ENCODE data around the gene MXD4.

The MXD4 gene

GRCh38 chr4:2261110-2261852 is 628 bp downstream of the MXD4 start:
- no peak for DNase-seq

GRCh38 chr4:2260344-2261109 is 1.4 kb downstream of the MXD4 start:
- DNase-seq, result no peak

- no peak for DNase-seq
Observed at GRCh38 chr4:2259541-2260343, 2.2 kb downstream of the MXD4 start.

DNA sequence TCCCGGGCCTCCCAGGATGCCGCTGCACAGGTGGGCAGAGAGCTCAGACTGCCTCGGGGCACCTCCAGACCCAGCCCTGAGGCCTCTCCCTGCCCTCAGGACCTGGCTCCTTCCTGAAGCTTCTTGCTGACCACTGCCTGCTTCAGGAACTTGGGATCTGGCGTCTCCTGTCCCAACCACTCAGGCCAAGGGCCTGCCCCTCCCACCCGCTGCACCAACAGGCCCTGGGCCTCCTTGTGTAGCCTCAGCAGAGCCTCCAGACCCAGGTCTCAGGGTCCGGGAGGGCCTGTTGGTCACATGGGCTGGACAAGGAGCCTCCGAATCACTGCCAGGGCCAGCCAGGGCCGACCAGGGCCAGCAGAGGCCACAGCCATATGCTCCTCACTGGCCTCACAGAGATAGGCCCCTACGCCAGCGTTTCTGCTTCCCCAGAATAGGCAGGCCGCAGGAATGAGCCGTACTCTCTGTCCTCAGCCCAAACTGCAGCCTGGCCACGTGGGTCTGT is 2.8 kb downstream of the MXD4 start:
- no peak for DNase-seq

GRCh38 chr4:2258091-2259035 is 3.5 kb downstream of the MXD4 start:
- no peak for DNase-seq

DNA sequence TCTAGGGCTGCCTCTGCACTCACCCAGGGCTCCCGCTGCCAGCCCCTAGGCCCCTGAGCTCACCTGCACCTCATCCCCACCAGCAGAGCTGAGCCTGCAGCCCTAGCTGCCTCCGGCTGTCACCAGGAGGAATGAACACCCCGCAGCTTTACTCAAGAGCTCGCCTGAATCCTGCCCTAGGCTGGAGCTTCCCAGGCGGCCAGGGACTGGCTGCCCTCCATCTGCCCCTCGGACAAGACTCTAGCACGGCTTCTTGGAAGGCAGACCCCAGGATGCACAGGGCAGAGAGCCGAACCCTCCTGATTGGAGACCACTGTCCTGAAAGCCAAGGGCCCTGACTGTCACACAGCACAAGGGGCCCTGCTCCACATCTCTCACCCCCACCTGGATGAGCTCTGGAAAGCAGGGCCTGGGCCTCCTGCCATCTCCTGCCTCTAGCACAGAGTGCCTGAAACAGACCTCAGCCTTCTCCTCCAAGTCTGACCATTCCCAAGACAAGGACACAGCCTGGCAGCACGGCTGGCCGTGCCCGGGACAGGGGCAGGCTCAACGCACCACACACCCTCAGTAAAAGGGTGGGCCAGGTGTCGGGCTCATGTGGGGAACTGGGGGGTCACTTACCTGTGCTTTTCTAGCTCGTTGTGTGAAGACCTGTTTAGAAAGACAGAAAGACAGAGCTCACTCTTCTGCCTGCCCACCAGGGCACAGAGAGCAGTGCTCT is 4.4 kb downstream of the MXD4 start:
- DNase-seq, result no peak

DNA sequence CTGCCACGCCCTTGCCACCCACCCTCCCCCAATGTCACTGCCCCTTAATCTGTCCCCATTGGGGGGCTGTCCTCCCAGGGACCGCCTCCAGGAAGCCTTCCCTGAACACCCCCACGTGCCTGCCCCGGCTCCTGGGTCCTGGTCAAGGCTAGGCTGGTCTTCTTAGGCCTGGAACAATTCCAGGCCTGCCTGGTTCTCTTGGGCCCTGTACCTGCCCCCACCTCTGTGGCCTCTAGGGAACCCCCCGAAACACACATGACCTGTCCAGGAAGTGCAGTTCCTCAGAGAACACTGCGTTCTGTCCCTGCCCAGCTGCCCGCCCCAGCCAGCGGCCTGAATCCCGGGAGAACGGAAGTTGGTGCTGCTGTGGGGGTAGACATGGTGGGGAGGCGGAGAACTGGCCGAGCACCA is 5.1 kb downstream of the MXD4 start:
- no peak for DNase-seq

DNA sequence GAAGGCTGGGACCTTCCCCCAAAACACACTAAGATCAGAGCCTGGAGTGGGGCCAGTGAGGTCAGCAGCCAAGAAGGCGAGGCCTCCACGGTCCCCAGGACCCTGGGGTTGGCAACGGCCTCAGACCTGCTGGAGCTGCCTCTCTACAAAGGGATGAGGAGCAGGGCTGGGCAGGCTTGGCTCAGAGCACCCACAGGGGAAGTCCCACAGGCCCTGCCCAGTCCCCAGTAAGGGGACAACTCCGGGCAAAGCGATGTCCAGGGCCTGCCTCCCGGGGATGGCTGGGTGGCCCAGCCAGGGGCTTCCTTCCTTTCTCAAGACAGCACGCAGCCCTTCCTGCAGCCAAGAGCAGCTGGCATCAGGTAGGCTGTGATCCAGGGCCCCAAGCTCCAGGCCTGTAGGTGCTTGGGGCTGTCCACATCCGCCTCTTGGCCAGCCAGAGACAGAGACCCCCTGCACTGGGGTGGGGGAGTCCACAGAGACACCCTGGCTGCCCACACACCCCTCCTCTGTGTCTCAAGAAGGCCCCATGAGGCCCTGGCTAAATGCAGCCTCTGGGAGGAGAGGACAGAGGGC is 5.7 kb downstream of the MXD4 start:
- no peak for DNase-seq

DNA sequence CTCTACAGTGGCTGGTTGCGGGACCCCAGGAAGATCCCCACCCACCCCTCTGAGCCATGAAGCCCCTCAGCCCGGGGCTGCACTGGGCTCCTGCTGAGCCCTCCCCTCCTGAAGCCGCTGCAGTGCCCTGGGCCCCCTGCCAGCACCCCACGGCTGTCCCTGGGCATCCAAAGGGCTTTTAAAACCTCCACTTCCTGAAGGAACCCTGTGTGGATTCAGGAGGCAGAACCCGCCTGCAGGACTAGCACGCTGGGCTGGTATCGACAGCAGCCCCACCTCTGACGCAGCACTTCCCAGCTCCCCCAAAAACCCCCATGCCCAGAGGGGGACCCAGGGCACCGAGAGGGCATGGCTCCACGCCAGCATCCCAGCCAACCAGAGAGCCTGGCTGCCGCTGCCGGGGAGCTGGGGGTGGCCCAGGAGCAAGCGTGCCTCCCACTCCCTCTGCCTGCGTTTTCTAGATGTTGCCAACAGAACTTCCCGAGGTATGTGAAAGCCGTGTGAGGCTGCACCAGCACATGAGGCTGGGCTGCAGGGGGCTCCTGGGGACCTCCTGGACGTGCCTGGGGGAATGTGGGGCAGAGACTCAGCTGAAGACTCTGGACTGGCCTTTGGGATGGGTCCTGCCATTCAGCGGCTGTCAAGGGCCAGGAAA is 6.3 kb downstream of the MXD4 start:
- no peak for DNase-seq

DNA sequence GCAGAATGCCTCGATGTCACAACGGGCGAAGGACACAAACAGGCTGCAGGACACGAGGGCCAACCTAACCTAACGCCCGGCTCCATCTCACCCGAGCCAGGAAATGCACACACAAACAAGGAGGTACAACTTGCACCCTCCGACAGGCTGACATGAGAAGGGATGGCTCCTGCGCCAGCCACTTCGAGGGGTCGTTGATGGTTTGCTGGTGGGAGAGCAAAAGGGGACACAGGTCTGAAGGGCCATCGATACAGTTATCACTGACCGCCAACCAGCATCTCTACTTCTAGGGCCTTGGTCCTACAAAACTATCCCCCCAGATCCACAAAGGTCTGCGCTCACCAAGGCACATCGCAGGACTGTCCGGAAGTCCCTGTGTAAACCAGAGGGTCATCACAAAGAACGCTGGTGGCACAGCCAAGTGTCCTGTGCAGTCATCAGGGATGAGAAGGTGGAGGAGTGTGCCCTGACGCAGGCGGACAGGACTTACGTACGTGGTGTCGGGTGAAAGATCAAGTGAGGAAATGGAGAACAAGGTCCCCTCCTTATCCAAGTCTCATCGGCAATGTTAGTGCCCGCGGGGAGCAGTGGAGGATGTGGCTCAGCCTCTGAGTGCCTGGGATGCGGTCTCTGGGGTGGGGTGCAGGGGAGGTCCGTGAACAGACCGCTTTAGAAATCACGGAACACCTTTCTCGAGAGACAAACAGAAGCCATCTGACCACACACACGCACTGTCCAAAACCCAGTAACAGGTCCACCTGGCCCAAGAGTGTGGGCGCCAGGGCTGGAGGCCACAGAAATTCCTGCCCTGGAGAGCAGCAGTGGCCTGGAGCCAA is 7.0 kb downstream of the MXD4 start:
- no peak for DNase-seq

DNA sequence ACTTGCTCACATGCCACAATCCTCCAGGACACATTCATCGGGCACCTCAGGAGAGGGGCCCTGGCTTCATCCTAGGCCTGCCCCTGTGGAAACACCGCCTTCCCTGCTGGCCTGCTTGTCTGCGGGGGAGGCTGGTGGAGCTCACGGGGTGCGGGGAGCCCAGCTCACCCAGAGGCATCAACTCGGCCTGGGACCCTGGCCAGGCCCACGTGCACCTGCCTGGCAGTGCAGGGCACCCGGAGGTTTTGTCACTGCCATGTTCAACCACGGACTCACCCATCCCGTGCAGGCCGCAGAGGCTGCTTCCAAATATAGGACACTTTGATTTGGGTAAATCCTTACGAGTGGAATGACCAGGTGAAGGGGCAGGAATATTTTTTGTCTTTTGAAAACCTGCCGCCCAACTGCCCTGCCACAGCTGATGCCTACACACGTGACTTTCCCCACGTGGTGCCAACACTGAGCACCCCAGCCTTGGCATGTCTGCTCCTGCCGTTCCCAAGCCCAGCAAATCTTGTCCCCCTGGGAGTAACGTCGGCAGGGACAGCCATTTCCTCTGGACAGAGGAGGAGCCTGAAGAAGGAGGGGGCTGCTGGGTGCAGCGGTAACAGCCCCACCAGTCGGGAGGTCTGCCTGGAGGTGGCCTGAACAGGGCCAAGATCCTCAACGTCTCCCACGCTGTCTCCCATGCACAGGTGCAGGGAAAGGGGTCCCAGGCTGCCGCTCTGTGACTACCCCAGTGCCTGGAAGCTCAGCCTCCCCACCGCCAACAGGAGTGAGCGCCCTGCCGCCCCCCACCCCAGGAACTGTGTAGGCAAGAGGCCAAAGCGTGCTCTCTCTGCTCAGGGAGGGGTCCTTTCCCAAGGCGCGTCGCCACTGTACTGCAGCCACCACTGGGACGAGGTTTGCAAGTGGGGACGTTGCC is 8.5 kb downstream of the MXD4 start:
- DNase-seq, result no peak

GRCh38 chr4:2252530-2253091 is 9.3 kb downstream of the MXD4 start:
- DNase-seq, result no peak

GRCh38 chr4:2251795-2252529 is 9.9 kb downstream of the MXD4 start:
- no peak for DNase-seq

- DNase-seq, result no peak
Observed at GRCh38 chr4:2251073-2251794, 10.7 kb downstream of the MXD4 start.

DNA sequence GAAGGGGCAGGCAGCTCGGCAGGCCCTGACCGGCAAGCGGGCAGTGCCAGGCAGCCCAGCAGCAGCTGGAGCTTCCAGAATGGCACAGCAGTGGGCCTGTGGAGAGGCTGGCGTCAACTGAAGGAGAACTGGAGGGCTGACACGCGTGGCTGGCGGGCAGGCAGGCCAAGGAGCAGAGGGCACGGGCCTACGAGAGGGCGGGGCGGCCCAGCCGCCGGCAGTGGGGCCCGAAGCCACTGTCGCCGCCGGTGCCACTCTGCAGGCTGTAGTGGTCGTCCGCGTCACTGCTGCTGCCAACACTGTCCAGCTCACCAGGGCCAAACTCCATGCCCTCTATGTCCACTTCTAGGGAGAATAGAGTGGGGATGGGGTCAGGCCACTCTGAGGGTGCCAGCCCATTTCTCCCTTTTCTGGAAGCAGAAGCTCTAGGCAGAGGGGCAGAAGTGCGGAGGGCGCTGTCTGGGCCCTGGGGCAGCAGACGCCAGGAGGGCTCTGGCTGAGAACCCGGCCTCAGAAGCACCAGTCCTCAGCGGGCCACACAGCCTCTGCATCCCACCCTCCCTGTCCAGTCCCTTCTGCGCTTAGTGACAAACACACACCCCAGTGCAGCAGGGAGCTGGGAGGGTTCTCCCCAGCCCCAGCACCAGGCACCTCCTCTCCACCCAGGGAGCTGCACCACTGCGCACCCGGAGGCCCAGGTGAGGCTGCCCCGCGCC is 11.4 kb downstream of the MXD4 start:
- DNase-seq, result no peak
